K562 (cell line): ENCODE results near the gene IL10RB. TPM values are rescaled to one million over a fixed set of nuclear protein-coding genes. Genes with fewer than 3 reads are reported as not detected.

ENCODE experiments used
- BRD9 ChIP-seq: fragments of 450-650 bp; IDR thresholded peaks from 2 replicates; pipeline ENCODE4 v1.6.1; 2018; ENCODE audit warnings: low read depth; ENCODE audit not compliant: partially characterized antibody
- CAMTA2 ChIP-seq: fragments of 250-450 bp; sonication (Bioruptor Pico); conservative IDR thresholded peaks from 2 replicates; pipeline ENCODE4 v1.5.1; 2022
- CBFB ChIP-seq: sonication (generic); formaldehyde crosslinking; IDR thresholded peaks from 2 replicates; pipeline ENCODE4 v1.4.0; 2020; ENCODE audit warnings: mild to moderate bottlenecking, missing genetic modification reagents
- CHD1 ChIP-seq: fragments of 200-600 bp; sonication (generic); IDR thresholded peaks from one replicate; pipeline ENCODE4 v1.6.1; 2012; ENCODE audit warnings: mild to moderate bottlenecking, moderate library complexity, low read length, inconsistent platforms
- KAT8 ChIP-seq: fragments of 450-650 bp; IDR thresholded peaks from 2 replicates; pipeline ENCODE4 v1.6.1; 2016; ENCODE audit warnings: low read depth, mild to moderate bottlenecking
- MEIS2 ChIP-seq: fragments of 450-650 bp; IDR thresholded peaks from 2 replicates; pipeline ENCODE4 v1.6.1; 2014; ENCODE audit warnings: mild to moderate bottlenecking; ENCODE audit not compliant: partially characterized antibody
- MIER1 ChIP-seq: fragments of 450-650 bp; IDR thresholded peaks from 2 replicates; pipeline ENCODE4 v1.6.1; 2016; ENCODE audit warnings: antibody characterized with exemption, mild to moderate bottlenecking, low read depth
- MYC ChIP-seq, 2 experiments: fragments of 250-450 bp in 1 of 2; sonication (Bioruptor Pico) in 1 of 2; IDR thresholded peaks; 2 replicates each; pipeline versions ENCODE4 v1.5.1 to v1.6.1; 2012 to 2021; ENCODE audit warnings: low read depth in 2 of 2, borderline replicate concordance in 1 of 2, improper control_type of control experiment in 1 of 2, low read length in 1 of 2, mild to moderate bottlenecking in 1 of 2, moderate library complexity in 1 of 2
- NR1H2 ChIP-seq: sonication (generic); formaldehyde crosslinking; IDR thresholded peaks from 2 replicates; pipeline ENCODE4 v1.4.0; 2020; ENCODE audit warnings: mild to moderate bottlenecking, missing genetic modification reagents
- PML ChIP-seq: IDR thresholded peaks from 2 replicates; pipeline ENCODE4 v1.6.1; 2012; ENCODE audit warnings: low read length, inconsistent platforms
- ZFPM2 ChIP-seq: fragments of 250-450 bp; sonication (Bioruptor Pico); IDR thresholded peaks from 2 replicates; pipeline ENCODE4 v1.5.1; 2022; ENCODE audit warnings: mild to moderate bottlenecking
- ZNF133 ChIP-seq: fragments of 250-450 bp; sonication (Bioruptor Pico); IDR thresholded peaks from 2 replicates; pipeline ENCODE4 v1.4.0; 2020; ENCODE audit warnings: mild to moderate bottlenecking
- ZNF253 ChIP-seq: fragments of 250-450 bp; sonication (Bioruptor Pico); conservative IDR thresholded peaks from 2 replicates; pipeline ENCODE4 v1.6.1; 2021; ENCODE audit warnings: mild to moderate bottlenecking
- ZNF583 ChIP-seq: fragments of 250-450 bp; sonication (Bioruptor Pico); IDR thresholded peaks from 2 replicates; pipeline ENCODE4 v1.4.0; 2020
- polyA plus RNA-seq, 8 experiments: library from polyadenylated mRNA; depleted of rRNA in 4 of 8; stranded (reverse) in 5 of 8; unstranded in 3 of 8; fragments of >200 nt; fragmentation: Nextera tagmentation in 2 of 8; fragmentation: Illumina TruSeq in 1 of 8; extraction: Ambion mirVana in 2 of 8; extraction: Trizol in 1 of 8; gene quantifications; 2 replicates each; pipeline versions ENCODE4 v1.2.1 to v1.2.3, GENCODE V29; 2011 to 2014; ENCODE audit warnings: inconsistent platforms in 1 of 8, missing spikeins in 1 of 8
- total RNA-seq, 7 experiments: library from RNA; depleted of rRNA in 6 of 7; stranded (reverse); fragments of >200 nt in 6 of 7; fragmentation: Illumina TruSeq in 2 of 7; extraction: Trizol in 2 of 7; gene quantifications; 2 replicates each; pipeline versions ENCODE4 v1.2.1 to v1.2.3, GENCODE V29; 2011 to 2021; ENCODE audit warnings: low replicate concordance in 1 of 7
- TF ChIP-seq, protein P1 (sequence below): fragments of 450-650 bp; IDR thresholded peaks from 2 replicates; pipeline ENCODE4 v1.6.1; 2017; ENCODE audit warnings: antibody characterized with exemption, mild to moderate bottlenecking
- TF ChIP-seq, protein P2 (sequence below): fragments of 450-650 bp; conservative IDR thresholded peaks from 2 replicates; pipeline ENCODE4 v1.6.1; 2016; ENCODE audit warnings: missing genetic modification characterization, low read depth, mild to moderate bottlenecking, control low read depth, missing compliant biosample characterization
- TF ChIP-seq, protein P3 (sequence below): sonication (generic); formaldehyde crosslinking; IDR thresholded peaks from 2 replicates; pipeline ENCODE4 v1.5.0; 2020; ENCODE audit warnings: missing genetic modification reagents
- TF ChIP-seq, protein P4 (sequence below): fragments of 450-650 bp; formaldehyde crosslinking; IDR thresholded peaks from 2 replicates; pipeline ENCODE4 v1.4.0; 2020; ENCODE audit warnings: mild to moderate bottlenecking, moderate library complexity
- TF ChIP-seq, protein P5 (sequence below): sonication (generic); formaldehyde crosslinking; IDR thresholded peaks from 2 replicates; pipeline ENCODE4 v1.8.0; 2022; ENCODE audit warnings: mild to moderate bottlenecking, missing genetic modification reagents

Gene IL10RB
- total and polyA plus RNA-seq, 9 of the 15 experiments (the other 6 are each of a cell fraction or from before 2014, with no cell fraction given): 10.9 to 33.8 (median 23.0) TPM

DNA sequence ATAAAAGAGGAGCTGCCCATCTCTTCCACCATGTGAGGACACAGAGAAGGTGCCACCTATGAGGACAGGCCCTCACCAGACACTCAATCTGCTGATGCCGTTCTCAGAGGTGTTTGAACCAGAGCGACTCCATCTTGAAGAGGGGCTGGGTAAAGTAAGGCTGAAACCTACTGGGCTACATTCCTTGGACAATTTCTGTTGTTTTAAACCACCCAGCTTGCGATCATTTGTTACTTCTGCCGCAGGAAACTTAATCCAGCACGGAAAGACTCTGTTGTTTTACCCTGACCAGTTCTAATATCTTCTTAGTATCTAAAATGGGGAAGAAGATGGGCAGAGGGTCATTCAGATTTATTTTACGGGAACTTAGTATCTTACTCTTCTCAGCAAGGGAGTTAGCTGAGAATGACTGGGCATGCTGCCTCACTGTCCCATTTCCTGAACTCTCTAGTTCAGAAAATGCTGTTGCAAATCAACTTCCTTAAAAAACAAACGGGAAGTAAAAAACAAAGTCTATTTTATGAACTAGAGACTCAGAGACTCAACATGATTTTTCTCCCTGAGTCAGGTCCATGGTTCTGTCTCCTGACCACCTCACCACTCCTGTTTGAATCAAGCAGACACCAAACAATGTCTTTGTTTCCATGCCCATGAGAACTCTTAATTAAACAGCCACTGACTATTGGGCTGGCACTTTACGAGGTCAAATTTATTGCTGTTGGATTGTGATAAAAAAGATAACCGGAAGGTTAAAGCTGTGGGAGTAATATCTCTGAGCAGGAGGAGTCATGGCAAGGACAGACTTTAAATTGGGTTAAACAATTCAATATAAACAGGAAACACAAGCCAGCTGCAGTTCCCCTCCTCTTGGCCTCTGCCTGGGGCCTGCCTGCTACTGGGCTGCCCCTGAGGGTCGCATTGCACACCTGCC is 34.8 kb downstream of the IL10RB start (continued):
- TF ChIP-seq, protein P1, sequence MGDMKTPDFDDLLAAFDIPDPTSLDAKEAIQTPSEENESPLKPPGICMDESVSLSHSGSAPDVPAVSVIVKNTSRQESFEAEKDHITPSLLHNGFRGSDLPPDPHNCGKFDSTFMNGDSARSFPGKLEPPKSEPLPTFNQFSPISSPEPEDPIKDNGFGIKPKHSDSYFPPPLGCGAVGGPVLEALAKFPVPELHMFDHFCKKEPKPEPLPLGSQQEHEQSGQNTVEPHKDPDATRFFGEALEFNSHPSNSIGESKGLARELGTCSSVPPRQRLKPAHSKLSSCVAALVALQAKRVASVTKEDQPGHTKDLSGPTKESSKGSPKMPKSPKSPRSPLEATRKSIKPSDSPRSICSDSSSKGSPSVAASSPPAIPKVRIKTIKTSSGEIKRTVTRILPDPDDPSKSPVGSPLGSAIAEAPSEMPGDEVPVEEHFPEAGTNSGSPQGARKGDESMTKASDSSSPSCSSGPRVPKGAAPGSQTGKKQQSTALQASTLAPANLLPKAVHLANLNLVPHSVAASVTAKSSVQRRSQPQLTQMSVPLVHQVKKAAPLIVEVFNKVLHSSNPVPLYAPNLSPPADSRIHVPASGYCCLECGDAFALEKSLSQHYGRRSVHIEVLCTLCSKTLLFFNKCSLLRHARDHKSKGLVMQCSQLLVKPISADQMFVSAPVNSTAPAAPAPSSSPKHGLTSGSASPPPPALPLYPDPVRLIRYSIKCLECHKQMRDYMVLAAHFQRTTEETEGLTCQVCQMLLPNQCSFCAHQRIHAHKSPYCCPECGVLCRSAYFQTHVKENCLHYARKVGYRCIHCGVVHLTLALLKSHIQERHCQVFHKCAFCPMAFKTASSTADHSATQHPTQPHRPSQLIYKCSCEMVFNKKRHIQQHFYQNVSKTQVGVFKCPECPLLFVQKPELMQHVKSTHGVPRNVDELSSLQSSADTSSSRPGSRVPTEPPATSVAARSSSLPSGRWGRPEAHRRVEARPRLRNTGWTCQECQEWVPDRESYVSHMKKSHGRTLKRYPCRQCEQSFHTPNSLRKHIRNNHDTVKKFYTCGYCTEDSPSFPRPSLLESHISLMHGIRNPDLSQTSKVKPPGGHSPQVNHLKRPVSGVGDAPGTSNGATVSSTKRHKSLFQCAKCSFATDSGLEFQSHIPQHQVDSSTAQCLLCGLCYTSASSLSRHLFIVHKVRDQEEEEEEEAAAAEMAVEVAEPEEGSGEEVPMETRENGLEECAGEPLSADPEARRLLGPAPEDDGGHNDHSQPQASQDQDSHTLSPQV: peak; percentile 99
- no peak for TF ChIP-seq KAT8
- TF ChIP-seq NR1H2 (CRISPR knock-in tag): no peak
- TF ChIP-seq ZNF133 (CRISPR knock-in tag): no peak
- TF ChIP-seq, protein P2, sequence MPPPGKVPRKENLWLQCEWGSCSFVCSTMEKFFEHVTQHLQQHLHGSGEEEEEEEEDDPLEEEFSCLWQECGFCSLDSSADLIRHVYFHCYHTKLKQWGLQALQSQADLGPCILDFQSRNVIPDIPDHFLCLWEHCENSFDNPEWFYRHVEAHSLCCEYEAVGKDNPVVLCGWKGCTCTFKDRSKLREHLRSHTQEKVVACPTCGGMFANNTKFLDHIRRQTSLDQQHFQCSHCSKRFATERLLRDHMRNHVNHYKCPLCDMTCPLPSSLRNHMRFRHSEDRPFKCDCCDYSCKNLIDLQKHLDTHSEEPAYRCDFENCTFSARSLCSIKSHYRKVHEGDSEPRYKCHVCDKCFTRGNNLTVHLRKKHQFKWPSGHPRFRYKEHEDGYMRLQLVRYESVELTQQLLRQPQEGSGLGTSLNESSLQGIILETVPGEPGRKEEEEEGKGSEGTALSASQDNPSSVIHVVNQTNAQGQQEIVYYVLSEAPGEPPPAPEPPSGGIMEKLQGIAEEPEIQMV (tag): peak; percentile 80
- no peak for TF ChIP-seq ZNF253 (CRISPR knock-in tag)
- TF ChIP-seq MYC (IDR thresholded peaks at IDR 0.05; ENCODE audit: low read depth, low read length): peak; percentile 19; the same call in 1 of the 2 replicates
- TF ChIP-seq MYC (CRISPR knock-in tag; IDR thresholded peaks at IDR 0.05; ENCODE audit: borderline replicate concordance, low read depth): peak; percentile 92
- peak; percentile 84 for TF ChIP-seq CAMTA2 (CRISPR knock-in tag)
- TF ChIP-seq ZFPM2 (CRISPR knock-in tag): no peak
- TF ChIP-seq, protein P3, sequence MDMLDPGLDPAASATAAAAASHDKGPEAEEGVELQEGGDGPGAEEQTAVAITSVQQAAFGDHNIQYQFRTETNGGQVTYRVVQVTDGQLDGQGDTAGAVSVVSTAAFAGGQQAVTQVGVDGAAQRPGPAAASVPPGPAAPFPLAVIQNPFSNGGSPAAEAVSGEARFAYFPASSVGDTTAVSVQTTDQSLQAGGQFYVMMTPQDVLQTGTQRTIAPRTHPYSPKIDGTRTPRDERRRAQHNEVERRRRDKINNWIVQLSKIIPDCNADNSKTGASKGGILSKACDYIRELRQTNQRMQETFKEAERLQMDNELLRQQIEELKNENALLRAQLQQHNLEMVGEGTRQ (CRISPR knock-in tag): no peak
- TF ChIP-seq PML: no peak
- TF ChIP-seq CBFB (CRISPR knock-in tag): no peak
- TF ChIP-seq ZNF583 (CRISPR knock-in tag): peak; percentile 97
- no peak for TF ChIP-seq CHD1
- peak; percentile 67 for TF ChIP-seq MEIS2
- TF ChIP-seq, protein P4, sequence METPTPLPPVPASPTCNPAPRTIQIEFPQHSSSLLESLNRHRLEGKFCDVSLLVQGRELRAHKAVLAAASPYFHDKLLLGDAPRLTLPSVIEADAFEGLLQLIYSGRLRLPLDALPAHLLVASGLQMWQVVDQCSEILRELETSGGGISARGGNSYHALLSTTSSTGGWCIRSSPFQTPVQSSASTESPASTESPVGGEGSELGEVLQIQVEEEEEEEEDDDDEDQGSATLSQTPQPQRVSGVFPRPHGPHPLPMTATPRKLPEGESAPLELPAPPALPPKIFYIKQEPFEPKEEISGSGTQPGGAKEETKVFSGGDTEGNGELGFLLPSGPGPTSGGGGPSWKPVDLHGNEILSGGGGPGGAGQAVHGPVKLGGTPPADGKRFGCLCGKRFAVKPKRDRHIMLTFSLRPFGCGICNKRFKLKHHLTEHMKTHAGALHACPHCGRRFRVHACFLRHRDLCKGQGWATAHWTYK: peak; percentile 98
- TF ChIP-seq BRD9: no peak
- no peak for TF ChIP-seq MIER1
- TF ChIP-seq, protein P5, sequence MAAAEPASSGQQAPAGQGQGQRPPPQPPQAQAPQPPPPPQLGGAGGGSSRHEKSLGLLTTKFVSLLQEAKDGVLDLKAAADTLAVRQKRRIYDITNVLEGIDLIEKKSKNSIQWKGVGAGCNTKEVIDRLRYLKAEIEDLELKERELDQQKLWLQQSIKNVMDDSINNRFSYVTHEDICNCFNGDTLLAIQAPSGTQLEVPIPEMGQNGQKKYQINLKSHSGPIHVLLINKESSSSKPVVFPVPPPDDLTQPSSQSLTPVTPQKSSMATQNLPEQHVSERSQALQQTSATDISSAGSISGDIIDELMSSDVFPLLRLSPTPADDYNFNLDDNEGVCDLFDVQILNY (CRISPR knock-in tag): no peak
